Cortex of kidney (tissue), 1 donor: ENCODE data around the gene HNRNPCL1.
"Not testable (repeated sequence)": the region's sequence is repeated elsewhere in the genome, so short reads cannot be mapped to it uniquely, and the experiment has no call there.

Experiments
- DNase-seq: peaks from one replicate; lab custom pipeline; 2025; lab: John Stamatoyannopoulos, UW

Gene HNRNPCL1

DNA sequence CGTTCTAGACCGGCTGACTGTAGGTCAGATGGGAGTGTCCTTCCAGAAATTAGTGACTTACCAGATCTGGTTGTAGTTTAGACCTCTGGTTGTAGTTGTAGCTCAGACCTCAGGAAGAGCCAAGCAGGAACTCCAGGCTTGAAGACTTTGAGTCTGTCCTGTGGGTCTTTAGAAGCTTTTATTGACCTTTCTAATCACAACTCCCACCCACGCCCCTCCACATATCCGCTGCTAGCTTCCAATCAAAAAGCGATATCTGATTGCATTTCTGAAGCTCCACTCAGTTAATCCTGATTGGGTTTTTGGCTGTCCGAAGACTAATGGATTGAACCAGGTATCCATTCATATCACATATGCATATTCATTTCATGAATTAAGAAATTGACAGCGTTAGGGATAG lies at the start of gene HNRNPCL1:
HNRNPCL1 (minus strand) TSS at position 101 of the 400 bp plus-strand sequence. CDS start 431 bp downstream, outside the sequence.
- not testable (repeated sequence) for DNase-seq

DNA sequence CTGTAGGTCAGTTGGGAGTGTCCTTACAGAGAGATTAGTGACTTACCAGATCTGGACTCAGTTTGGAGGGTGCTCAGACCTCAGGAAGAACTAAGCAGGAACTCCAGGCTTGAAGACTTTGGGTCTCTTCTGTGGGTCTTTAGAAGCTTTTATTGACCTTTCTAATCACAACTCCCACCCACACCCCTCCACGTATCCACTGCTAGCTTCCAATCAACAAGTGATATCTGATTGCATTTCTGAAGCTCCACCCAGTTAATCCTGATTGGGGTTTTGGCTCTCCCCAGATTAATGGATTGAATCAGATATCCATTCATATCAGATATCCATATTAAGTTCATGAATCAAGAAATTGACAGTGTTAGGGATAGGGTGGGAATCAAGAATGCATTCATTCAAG lies 49.6 kb upstream of the HNRNPCL1 start, which contains the start of gene PRAMEF10:
PRAMEF10 (minus strand) TSS at position 101 of the 400 bp plus-strand sequence. CDS start 2,423 bp downstream, outside the sequence.
- not testable (repeated sequence) for DNase-seq

DNA sequence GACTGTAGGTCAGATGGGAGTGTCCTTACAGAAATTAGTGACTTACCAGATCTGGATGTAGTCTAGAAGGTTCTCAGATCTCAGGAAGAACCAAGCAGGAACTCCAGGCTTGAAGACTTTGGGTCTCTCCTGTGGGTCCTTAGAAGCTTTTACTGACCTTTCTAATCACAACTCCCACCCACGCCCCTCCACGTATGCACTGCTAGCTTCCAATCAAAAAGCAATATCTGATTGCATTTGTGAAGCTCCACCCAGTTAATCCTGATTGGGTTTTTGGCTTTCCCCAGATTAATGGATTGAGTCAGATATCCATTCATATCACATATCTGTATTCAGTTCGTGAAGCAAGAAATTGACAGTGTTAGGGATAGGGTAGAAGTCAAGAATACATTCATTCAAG lies 37.6 kb upstream of the HNRNPCL1 start, which contains the start of gene PRAMEF4:
PRAMEF4 (minus strand) TSS at position 101 of the 400 bp plus-strand sequence. CDS start 2,807 bp downstream, outside the sequence.
- DNase-seq, result not testable (repeated sequence)

DNA sequence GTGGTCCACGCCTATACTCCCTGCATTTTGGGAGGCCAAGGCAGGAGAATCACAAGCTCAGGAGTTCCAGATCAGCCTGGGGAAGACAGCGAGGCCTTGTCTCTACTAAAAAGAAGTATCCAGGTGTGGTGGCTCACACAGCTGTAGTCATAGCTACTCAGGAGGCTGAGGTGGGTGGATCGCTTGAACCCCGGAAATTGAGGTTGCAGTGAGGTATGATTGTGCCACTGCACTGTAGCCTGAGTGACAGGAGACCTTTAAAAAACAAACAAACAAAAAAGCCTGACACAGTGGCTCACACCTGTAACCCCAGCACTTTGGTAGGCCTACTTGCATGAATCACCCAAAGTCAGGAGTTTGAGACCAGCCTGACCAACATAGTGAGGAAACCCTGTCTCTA lies 29.9 kb upstream of the HNRNPCL1 start:
- DNase-seq, result not testable (repeated sequence)

DNA sequence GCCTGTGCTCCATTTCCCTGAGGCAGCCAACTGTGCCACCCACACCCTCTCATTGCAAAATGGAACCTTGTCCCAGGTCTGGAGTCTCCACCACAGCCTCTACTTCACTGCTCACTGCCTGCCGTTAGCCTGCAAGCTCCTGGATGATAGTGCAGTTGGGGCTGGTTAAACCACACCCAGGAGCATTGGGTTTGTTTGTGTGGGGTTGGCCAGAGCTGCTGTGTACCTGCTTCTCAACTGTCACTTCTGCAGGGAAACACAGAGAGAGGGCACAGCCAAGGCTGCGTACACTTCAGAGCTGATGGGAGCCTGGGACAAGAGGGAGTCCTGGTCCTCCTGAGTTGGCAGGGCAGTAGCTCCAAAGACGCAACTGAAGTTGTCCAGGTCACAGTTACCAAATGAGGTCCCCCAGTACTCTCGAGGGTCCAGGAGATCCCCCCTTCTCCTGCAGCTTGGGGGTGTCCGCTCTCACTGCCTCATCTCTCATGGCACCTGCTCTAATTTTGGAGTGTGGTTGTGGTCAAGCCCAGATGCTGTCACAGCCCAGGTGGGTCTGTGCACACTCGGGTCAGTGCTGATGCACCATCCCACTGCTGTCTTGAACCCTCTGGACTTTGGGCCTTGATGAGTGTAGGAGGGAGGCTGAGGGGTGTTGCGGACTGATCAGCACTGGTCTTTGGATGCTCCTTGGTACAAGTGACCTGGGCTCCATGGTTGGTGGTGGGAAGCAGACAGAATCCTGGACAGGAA lies 14.8 kb upstream of the HNRNPCL1 start:
- DNase-seq, result not testable (repeated sequence)

DNA sequence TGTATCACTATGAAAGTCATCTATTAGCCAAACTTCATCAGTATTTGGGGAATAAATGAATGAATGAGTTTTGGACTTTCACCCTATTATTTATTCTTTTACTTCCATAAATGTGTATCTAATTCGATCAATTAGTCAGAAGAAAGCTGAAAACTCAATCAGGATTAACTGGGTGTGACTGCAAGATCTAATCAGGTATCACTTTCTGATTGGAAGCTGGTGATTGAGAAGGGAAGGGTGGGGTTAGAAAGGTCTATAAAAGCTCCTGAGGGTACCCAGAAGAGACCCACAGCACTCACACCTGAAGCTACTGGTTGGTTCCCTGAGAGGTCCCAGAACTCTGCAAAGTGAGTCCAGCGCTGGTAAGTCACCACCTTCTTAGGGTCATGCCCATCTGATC lies 8.3 kb upstream of the HNRNPCL1 start, which contains the start of gene PRAMEF2:
PRAMEF2 (plus strand) TSS at position 301 of the 400 bp plus-strand sequence. CDS start 1,924 bp downstream, outside the sequence.
- not testable (repeated sequence) for DNase-seq

DNA sequence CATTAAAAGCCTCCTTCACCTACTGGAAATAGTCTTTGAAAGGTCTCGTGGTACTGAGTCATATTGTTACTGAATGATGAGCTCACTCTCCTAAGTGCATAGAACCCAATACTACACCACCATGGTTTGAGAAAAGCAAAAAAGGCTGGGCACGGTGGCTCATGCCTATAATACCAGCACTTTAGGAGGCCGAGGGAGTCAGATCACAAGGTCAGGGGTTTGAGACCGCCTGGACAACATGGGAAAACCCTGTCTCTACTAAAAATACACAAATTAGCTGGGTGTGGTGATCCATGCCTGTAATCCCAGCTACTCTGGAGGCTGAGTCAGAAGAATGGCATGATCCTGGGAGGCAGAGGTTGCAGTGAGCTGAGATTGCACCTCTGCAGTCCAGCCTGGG lies 3.3 kb upstream of the HNRNPCL1 start:
- no peak for DNase-seq

DNA sequence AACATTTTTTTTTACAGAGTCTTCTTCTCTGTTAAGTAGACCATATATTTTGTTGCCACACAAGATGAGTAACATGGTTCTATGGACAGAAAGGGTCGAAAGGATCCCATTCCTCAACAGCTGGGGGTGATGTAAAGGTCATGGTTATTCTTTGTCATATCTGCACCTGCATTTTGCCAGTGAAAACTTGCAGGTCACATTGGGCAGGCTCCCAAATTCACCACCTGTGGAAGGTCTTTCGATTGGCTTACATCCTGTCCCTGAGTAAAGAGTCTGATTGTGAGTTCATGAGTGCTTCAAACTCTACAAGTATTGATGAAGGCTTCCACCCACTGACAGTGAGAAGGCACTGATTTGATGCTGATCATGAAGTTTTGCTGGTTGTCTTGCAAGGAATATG lies 15.3 kb downstream of the HNRNPCL1 start:
- not testable (repeated sequence) for DNase-seq

DNA sequence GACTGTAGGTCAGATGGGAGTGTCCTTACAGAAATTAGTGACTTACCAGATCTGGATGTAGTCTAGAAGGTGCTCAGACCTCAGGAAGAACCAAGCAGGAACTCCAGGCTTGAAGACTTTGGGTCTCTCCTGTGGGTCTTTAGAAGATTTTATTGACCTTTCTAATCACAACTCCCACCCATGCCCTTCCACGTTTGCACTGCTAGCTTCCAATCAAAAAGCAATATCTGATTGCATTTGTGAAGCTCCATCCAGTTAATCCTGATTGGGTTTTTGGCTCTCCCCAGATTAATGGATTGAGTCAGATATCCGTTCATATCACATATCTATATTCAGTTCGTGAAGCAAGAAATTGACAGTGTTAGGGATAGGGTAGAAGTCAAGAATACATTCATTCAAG lies 17.2 kb downstream of the HNRNPCL1 start, which contains the start of gene PRAMEF11:
PRAMEF11 (minus strand) TSS at position 101 of the 400 bp plus-strand sequence. CDS start 2,621 bp downstream, outside the sequence.
- DNase-seq, result not testable (repeated sequence)

DNA sequence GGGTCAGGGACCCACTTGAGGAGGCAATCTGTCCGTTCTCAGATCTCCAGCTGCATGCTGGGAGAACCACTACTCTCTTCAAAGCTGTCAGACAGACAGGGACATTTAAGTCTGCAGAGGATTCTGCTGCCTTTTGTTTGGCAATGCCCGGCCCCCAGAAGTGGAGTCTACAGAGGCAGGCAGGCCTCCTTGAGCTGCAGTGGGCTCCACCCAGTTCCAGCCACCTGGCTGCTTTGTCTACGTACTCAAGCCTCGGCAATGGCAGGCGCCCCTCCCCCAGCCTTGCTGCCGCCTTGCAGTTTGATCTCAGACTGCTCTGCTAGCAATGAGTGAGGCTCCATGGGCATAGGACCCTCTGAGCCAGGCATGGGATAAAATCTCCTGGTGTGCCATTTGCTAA lies 29.5 kb downstream of the HNRNPCL1 start:
- not testable (repeated sequence) for DNase-seq

DNA sequence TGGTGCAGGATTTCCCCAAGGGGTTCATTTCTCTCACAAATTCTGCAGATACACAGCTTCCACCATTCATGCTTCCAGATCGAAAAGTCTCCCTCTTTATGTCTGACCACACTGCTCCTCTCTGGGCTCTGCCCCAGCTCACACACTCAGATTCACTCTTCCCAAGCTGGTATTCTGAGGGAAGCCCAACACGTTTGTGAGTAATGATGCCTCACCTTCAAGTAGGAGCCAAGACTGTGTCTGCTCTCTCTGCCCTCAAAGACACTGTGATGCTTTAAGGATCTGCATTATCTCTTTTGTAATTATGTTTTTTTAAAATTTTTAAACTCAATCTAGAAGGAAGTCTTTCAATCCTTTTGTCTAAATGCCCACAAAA lies 37.1 kb downstream of the HNRNPCL1 start:
- DNase-seq, result no peak

DNA sequence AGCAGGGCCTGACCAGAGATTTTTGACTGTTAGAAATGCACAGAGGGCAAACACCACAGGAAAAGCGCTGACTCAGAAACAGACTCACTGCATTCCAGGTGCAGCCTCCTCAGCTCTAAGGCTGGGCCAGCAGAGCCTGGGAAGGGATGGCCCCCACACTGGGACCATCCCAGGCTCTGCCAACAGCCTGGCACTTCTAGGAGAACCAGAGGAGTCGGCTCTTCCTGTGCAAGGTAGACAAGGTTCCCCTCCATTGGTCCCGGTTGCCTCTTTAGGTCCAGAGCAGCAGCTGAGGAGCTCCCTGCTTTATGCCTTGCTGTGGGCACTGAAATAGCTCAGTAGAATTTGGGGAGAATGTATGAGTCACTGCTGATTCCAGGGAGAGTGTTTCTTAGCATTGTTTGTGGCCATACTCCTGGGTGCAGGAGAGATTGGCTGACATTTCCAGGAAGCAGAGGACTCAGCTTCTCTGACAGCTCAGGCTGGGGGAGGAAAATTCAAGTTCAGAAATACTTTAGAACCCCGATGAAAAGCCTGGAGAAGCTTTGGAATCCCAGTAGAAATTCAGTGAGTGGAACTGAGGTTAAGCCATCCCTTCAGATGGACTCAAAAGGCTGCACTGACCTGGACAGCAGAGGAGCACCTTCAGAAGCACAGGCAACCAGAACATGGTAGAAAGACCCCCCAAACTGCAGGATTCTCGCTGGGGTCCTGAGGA lies 37.7 kb downstream of the HNRNPCL1 start:
- DNase-seq, result no peak

DNA sequence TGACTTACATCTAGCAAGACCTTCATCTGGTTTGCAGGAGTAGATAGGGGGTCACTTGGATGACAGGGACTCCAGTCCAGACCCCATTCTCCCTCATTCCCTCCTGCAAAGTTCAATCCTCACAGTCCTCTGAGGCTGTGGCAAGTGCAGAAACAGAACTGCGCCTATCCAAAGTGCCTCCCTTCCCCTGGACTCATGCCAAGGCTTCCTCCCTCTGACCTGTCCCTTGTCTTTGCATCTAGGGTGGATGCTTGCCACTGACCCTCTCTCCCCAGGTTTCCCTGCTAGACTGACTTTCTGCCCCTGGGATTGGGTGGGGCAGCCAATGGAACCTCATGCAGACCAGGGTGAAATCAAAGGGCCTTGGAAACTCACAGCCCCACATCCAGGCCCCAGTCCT lies 38.6 kb downstream of the HNRNPCL1 start:
- DNase-seq, result no peak

DNA sequence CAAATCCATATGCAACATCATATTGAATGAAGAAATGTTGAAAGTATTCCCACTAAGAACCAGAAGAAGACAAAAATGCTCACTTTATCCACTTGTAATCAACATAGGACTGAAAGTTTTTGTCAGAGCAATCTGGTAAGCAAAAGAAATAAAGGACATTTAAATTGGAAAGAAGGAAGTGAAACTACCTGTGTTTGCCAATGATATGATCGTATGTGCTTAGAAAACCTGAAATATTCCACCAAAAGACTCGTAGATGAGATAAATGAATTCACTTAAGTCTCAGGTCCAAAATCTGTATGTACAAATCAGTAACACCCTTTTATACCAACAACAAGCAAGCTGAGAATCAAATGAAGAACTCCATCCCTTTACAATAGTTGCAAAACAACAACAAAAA lies 48.8 kb downstream of the HNRNPCL1 start:
- DNase-seq, result no peak

DNA sequence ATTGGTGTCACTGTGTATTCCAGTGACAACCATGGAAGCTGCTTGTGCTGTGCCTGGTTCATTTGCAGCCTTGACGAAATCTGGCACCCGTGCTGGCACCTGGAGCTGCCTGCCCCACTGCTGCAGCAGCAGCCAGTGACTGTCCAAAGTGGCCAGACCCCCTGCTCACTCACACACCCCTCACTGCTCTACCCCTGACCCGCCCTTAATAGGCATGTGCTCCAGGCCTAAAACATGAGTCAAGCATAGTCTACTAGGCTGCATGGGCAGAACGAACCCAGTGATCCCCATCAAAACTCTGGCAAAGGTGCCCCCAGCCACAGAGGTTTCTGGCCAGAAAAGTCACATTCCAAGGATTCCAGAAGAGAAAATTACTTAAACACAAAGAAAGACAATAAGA lies 49.6 kb downstream of the HNRNPCL1 start:
- DNase-seq, result no peak
